ENCODE measurements around the gene ENO4.

Gene ENO4

DNA sequence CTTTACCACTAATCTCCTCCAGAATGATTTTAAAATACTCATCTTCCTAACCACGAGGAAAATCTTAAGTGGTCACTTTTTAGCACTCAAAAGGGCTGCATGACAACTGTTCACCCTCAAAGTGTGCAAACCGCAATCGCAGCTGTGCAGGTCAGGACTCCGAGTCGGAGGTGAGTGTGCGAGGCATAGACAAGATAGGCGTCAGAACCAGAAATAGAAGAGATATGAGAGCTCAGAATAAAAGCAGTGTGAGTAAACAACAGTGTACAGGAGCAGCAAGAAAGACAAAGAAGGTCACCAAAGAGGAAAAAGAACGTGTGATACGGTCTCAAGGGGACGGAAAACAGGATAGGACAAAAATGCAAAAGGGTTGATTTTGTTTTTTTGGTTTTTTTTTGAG, 17.5 kb upstream of the ENO4 start:
- DNase-seq, result no peak

- DNase-seq, result no peak
Measured at GRCh38 chr10:116833986-116834985, 15.0 kb upstream of the ENO4 start.

DNA sequence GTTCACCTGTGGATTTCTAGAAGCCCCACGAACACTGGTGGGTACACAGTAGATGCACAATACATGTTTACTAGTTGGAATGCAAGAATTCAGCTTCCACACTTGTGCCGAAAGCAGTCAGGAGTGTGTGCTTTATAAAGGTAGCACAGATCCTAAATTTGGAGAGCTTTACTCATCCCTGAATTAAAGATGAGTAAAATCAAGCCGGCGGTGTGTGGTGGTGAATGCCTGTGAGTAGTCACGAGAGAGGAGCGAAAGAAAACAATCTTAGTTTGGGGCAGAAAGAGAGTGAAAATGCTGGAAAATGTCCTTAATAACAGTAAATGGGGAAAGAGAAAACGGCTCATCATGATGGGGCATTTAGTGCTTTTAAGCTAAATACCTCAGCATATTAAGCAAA, 13.6 kb upstream of the ENO4 start:
- DNase-seq, result no peak

DNA sequence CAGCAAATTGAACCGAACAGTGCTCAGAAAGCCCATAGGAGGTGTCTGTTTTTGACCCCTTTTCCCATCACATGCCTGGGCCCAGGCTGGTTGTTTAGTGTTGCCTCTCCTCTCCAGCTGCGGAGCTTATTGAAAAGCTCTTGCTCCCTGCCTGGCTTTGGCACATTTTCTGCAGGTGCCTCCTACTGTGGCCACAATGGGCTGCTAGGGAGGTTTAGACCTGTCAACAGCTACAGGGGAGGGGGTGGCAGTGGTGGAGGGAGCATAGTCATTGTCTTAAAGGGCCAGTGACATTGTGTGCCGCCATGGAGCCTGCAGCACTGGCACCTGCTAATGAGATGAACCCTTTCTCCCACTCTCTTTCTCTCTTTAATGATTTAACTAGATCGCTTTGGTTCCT, 13.2 kb upstream of the ENO4 start:
- DNase-seq, result no peak

DNA sequence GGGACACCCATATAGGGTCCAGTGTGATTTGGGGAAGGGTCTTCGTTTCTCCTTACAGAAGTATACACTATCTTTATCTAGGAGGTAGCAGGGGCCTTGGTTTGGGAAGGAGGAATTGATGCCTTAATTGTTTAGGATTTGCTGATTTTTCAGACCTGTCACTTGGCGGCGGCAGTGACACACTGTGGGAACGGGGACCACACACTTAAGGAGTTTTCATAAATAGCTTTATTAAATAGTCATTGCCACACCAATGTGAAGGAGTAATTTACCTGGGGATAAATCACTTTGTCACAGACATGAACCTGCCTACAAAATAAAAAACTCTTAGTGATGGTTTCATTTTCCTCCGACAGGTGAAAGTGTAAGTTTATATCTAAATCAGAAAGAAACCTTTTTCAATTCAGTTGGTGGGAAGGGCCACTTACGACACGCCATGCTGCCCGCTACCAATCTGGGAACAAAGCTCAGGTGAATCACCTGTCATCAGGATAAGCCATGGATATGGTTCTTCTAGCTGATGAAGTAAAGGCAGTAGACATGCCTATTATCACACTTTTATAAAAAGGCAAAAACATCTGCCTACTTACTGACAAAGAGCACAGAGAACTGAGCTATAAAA, 12.3 kb upstream of the ENO4 start:
- no peak for DNase-seq

- DNase-seq, result no peak
Measured at GRCh38 chr10:116838143-116838725, 11.1 kb upstream of the ENO4 start.

DNA sequence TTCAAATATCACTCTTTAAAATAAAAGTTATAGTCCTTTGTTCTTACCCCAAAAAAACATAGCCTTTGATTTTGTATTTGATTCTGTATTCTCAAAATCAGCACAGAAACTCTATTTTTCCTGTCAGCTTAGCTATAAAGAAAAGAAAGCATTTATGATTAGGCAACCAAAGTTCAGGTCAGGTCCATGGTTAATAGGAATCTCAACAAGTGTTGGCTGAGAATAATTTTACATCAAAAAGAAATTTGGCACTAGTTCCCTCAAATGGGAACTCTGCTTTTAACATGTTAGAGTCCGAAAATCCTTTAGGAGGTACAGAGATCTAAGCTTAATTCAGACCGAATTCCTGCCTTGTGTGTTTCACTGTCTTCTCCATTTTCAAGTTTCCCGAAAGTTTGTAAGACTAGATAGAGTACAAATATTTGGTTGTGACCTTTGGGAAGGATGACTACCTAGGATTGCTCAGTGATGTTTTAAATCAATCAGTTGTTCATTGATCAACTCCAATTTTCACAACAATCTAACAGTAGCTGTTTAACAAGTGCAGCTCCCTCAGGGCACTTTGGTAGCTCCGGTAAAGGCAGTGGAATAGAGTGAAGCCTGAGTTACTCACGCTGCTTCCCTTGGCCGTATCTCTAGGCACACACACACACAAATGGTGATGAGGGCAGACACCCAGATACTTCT, 8.8 kb upstream of the ENO4 start:
- no peak for DNase-seq

DNA sequence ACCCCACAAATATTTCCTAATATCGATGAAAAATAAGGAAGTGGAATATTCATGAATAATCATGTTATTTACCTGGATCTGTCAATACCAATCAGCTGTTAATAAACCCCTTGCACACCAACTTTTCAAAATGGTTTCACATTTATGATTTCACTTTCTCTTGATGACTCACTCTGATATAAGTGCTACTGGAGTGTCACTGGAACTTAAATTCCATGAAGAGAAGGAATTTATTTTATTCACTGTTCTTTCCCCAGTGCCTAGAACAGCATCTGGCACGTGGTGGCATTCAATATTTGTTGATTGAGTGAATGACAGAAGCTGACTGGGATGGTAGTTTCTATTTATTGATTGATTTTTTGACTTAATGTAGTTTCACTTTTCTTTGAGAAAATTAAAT, 3.5 kb upstream of the ENO4 start:
- no peak for DNase-seq

DNA sequence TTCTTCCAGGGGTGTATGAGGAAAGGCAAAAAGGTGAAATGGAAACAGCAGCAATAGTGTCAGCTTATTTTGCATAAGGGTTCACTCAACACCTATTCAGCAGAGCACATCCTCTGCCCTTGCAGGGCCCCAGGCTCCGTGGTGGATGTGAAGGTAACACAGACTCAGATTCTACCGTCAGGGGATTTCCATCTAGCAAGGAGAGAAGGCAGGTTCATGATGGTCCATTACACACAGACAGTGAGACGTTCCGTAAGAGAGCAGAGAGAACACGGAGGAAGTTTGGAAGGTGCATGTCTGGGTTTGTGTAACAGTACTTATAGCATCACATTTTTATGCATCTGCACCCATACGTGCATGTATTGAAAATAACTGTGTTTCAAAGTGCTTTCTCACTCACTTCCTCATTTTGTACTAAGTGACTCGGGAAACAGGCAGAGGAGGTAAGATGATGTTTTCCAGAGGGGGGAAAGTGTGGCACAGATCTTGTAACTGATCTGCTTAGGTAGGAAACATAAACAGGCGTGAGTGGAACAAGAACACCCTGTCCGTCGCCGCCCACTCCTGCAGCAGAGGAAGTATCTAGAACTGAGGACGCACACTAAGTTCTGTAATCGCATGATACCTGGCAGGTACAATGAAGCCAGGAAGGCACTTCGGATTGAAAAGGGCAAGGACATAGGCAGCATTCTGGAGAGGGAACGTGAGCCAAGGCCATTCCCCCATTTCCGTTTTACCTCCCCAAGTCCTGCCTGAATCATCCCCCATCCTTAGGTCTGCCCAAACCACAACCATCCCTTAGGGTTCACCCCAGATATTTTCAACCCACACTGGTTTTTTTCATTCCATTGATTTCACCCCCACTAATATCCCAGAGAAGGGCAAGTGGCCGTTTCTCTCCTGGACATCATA, 1.0 kb upstream of the ENO4 start:
- peak; percentile 26 to 29 for DNase-seq

- no peak for DNase-seq
Measured at GRCh38 chr10:116848944-116849247, 403 bp upstream of the ENO4 start.

DNA sequence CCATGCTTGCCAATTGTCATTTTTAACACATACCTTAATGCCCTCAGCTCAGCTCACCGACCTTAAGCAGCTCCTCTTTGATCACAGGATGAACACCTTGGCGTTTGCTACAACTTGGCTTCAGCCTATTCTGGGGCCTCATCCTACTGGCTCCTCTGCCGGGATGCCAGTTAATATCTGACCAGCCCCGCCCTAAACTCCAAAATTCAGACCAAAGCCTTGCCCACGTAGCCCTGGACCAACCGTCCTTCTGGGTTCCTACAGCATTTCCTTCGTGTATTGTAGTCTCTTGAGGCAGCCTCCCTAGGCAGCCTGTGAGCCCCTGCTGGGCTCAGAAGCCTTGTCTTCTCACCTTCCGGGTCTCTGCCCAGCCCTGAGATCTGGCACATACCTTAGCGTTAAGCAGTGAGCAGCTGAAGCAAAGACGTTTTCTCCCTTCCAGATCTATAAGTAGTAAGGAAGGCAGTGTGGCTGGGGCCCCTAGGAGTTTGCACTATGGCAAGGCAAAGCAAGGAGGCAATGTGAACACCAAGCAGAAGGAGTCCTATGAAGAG, 836 bp downstream of the ENO4 start:
- DNase-seq, result no peak

DNA sequence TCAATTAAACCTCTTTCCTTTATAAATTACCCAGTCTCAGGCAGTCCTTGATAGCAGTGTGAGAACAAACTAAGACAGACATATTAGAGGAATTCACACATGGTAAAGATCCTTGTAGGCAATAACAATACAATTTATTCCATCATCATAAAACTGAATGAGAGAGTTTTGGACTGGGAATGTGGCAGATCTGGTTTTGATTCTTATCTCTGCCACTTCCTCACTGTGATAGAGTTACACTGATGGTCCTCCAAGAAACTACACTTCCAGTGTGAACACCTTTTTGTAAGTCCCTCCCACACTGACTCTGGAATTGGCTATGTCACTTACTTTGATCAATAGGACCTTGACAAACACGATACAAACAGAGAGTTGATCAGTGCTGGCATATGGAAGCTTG, 2.9 kb downstream of the ENO4 start:
- no peak for DNase-seq

DNA sequence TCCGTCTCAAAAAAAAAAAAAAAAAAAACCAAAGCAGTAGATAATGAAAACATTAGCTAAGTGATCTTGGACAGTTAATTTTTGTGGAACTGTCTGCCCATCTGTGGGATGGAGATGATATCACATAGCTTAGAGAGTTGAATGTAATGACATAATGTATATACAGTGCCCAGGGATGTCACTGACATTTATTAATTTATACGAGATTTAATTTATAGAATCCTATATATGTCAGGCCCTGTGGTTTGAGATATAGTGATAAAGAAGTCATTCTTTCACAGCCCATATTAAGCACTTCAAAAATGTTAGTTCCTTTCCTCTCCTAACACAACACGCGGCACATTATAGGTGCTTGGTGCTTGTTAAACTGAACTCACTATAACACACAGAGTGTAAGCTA, 4.0 kb downstream of the ENO4 start:
- no peak for DNase-seq

DNA sequence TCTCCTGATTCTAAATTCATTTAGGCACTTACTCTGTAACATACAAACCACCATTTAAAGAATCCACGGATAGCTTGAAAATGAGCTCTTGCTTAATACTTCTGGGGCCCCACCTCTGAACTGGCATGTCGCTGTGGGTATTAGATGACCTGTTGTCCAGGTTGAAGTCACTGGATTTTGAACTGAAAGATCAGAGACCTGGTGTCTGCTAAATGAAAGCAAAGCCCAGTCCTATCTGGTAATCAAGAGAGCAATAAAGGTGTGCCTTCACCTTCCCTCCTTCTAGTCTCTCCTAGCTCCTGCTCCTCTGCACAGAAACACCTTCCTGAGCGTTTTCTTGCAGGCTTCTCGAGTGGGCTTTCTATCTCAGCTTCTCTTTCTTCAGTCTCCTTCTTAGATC, 4.4 kb downstream of the ENO4 start:
- DNase-seq, result no peak

DNA sequence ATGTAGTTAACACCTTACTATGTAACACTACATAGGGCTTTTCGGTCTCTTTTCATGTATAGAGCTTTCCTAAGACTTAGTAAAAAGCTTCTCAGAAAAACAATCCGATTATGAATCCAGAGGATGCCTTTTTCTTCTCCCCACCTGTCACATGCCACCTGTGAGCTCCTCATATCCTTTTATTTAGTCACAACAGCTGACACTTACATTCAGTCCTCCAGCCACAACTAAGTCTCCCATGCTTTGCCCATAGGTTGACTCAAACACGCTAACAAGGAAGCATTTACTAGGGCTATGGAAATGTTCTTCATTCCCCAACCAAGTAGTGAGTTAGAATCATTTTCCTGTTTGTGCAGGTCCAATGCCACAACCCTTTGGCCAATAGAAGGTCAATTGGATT, 7.9 kb downstream of the ENO4 start:
- DNase-seq, result no peak

DNA sequence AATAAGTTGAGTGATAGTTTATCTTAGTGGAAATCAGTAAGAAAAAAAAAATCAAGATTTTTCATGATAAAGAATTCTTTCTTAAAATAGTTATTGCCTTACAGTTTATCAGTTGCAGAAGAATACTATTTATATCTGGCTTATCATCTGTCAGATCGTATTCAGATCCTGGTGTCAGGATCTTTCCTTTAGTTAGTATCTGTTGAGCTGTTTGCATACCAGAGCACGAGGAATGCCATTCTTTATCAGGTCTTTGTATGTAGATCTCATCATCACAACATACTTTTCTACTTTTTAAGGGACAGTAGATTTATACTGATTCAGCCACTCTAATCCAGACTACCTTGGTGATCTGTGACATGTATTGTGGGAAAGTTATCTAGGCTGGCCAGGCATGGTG, 12.5 kb downstream of the ENO4 start:
- no peak for DNase-seq

GRCh38 chr10:116864436-116864835, 15.1 kb downstream of the ENO4 start:
- DNase-seq, result no peak

DNA sequence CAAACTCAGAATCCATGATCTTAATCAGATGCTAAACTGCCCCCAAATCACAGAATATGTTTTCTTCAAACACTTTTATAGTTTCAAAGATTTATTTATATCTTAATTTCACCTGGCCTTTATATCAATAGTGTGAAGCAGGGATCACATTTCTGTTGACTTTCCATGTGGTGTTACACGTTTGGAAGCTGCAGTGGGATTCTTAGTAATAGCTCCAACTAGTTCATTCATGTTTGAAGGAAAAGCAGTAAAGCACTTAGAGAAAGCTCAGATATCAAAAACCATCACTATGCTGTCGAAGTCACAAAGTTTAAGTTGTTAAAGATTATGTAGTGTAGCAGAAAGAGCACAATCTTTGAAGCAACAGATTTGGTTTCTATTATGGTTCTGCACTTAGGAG, 16.8 kb downstream of the ENO4 start:
- no peak for DNase-seq

GRCh38 chr10:116866987-116867595, 17.8 kb downstream of the ENO4 start:
- DNase-seq, result no peak

GRCh38 chr10:116868198-116868676, 18.9 kb downstream of the ENO4 start:
- DNase-seq, result no peak

GRCh38 chr10:116868722-116869121, 19.4 kb downstream of the ENO4 start:
- DNase-seq, result no peak

GRCh38 chr10:116870949-116871348, 21.6 kb downstream of the ENO4 start:
- DNase-seq, result no peak

Data from CD4-positive, alpha-beta T cell treated with Interleukin-4 for 1 hour (primary cell).